ENCODE data around the gene PAMR1.
A peak's percentile ranks its signal among the peaks of the same experiment; 100 is the strongest.

The PAMR1 gene

GRCh38 chr11:35485656-35486322 lies 39.6 kb downstream of the PAMR1 start:
- DNase-seq: peak; percentile 90
- peak; percentile 86 for TF ChIP-seq CTCF (IDR thresholded peaks at IDR 0.05; ENCODE audit: low read depth, low read length)
- Histone ChIP-seq H3K4me3 (ENCODE audit: low read depth, low read length) (no peak overlapping the region), H3K9me3 (ENCODE audit: severe bottlenecking) (peaks cover 8% of the 10 kb centered on the region), H3K27me3 (ENCODE audit: insufficient read depth, low read depth, severe bottlenecking) (no peaks in the 10 kb centered on the region), H3K36me3 (no peaks in the 10 kb centered on the region), H3K27ac (no peak overlapping the region)

- TF ChIP-seq CTCF (IDR thresholded peaks at IDR 0.05; ENCODE audit: low read depth, low read length): no peak
- H3K9me3 ChIP-seq (ENCODE audit: severe bottlenecking): peaks cover 8% of the 10 kb centered on the region
- H3K36me3 ChIP-seq: no peaks in the 10 kb centered on the region
- no peak overlapping the region for H3K4me3 ChIP-seq (ENCODE audit: low read depth, low read length)
- no peak for DNase-seq
- H3K27ac ChIP-seq: no peak overlapping the region
- no peaks in the 10 kb centered on the region for H3K27me3 ChIP-seq (ENCODE audit: insufficient read depth, low read depth, severe bottlenecking)
These were observed 41.0 kb downstream of the PAMR1 start for GRCh38 chr11:35484435-35484834.

GRCh38 chr11:35483131-35483820 lies 42.1 kb downstream of the PAMR1 start:
- no peak for TF ChIP-seq CTCF (IDR thresholded peaks at IDR 0.05; ENCODE audit: low read depth, low read length)

GRCh38 chr11:35479731-35480130 lies 45.7 kb downstream of the PAMR1 start:
- no peak for DNase-seq
- TF ChIP-seq CTCF (IDR thresholded peaks at IDR 0.05; ENCODE audit: low read depth, low read length): no peak
- H3K27me3 ChIP-seq (ENCODE audit: insufficient read depth, low read depth, severe bottlenecking): no peaks in the 10 kb centered on the region
- H3K27ac ChIP-seq: no peak overlapping the region
- no peaks in the 10 kb centered on the region for H3K36me3 ChIP-seq
- H3K9me3 ChIP-seq (ENCODE audit: severe bottlenecking): peaks cover 8% of the 10 kb centered on the region
- H3K4me3 ChIP-seq (ENCODE audit: low read depth, low read length): no peak overlapping the region

More at GRCh38 chr11:35483131-35483820, 42.1 kb downstream of the PAMR1 start:
- no peaks in the 10 kb centered on the region for H3K36me3 ChIP-seq
- DNase-seq: no peak
- H3K9me3 ChIP-seq (ENCODE audit: severe bottlenecking): peaks cover 8% of the 10 kb centered on the region
- no peak overlapping the region for H3K27ac ChIP-seq
- no peak overlapping the region for H3K4me3 ChIP-seq (ENCODE audit: low read depth, low read length)
- no peaks in the 10 kb centered on the region for H3K27me3 ChIP-seq (ENCODE audit: insufficient read depth, low read depth, severe bottlenecking)

- H3K9me3 ChIP-seq (ENCODE audit: severe bottlenecking): peaks cover 8% of the 10 kb centered on the region
- no peak overlapping the region for H3K4me3 ChIP-seq (ENCODE audit: low read depth, low read length)
- DNase-seq: no peak
- no peak overlapping the region for H3K27ac ChIP-seq
- TF ChIP-seq CTCF (IDR thresholded peaks at IDR 0.05; ENCODE audit: low read depth, low read length): no peak
- H3K27me3 ChIP-seq (ENCODE audit: insufficient read depth, low read depth, severe bottlenecking): no peaks in the 10 kb centered on the region
- no peaks in the 10 kb centered on the region for H3K36me3 ChIP-seq
These were observed 46.8 kb downstream of the PAMR1 start for GRCh38 chr11:35478471-35479091.
